Mucosa of stomach (tissue), 1 donor: ENCODE results near the gene SOX30.

Experiments used
- H3K27me3 ChIP-seq: one replicate; pipeline ENCODE4 v1.7.0; 2013; ENCODE audit warnings: mild to moderate bottlenecking, low read length; ENCODE audit not compliant: control insufficient read depth, insufficient read depth
- H3K36me3 ChIP-seq: one replicate; pipeline ENCODE4 v1.7.0; 2013; ENCODE audit warnings: low read length; ENCODE audit not compliant: control insufficient read depth, insufficient read depth
- H3K4me1 ChIP-seq: one replicate; pipeline ENCODE4 v1.7.0; 2013; ENCODE audit warnings: mild to moderate bottlenecking, low read length; ENCODE audit not compliant: control insufficient read depth, insufficient read depth
- H3K4me3 ChIP-seq: one replicate; pipeline ENCODE4 v1.7.0; 2013; ENCODE audit warnings: low read length
- H3K9ac ChIP-seq: one replicate; pipeline ENCODE4 v1.7.0; 2013; ENCODE audit warnings: mild to moderate bottlenecking, low read length, moderate library complexity
- H3K9me3 ChIP-seq: one replicate; pipeline ENCODE4 v1.7.0; 2013; ENCODE audit warnings: mild to moderate bottlenecking, low read length, moderate library complexity; ENCODE audit not compliant: control insufficient read depth
- donor health status: Pancreatic carcinoma.

Gene SOX30

GRCh38 chr5:157578079-157578780 lies 74.0 kb downstream of the SOX30 start:
- Histone ChIP-seq H3K4me1 (no peaks in the 10 kb centered on the region), H3K27me3 (peaks cover 33% of the 10 kb centered on the region), H3K9me3 (no peaks in the 10 kb centered on the region), H3K4me3 (no peak overlapping the region), H3K36me3 (no peaks in the 10 kb centered on the region), H3K9ac (no peak overlapping the region)

- H3K36me3 ChIP-seq, result no peaks in the 10 kb centered on the region
- H3K9me3 ChIP-seq, result no peaks in the 10 kb centered on the region
Observed at GRCh38 chr5:157576678-157577077, 75.6 kb downstream of the SOX30 start.

More at GRCh38 chr5:157576678-157577077, 75.6 kb downstream of the SOX30 start:
- Histone ChIP-seq H3K9ac (no peak overlapping the region), H3K4me3 (no peak overlapping the region), H3K4me1 (no peaks in the 10 kb centered on the region), H3K27me3 (peaks cover 33% of the 10 kb centered on the region)
